Activated CD8-positive, alpha-beta memory T cell treated with anti-CD3 and anti-CD28 coated beads, Interleukin-2, amount 10 ng/mL, durations not matched to agents 7 days and 5 days (primary cell): ENCODE data around the gene CLN6. TPM values are rescaled to one million over a fixed set of nuclear protein-coding genes. Genes with fewer than 3 reads are reported as not detected.
A peak's percentile ranks its signal among the peaks of the same experiment; 100 is the strongest.
"Not testable (repeated sequence)": the region's sequence is repeated elsewhere in the genome, so short reads cannot be mapped to it uniquely, and the experiment has no call there.

Source experiments
- ATAC-seq: fragments of 150-1000 bp; cut with Tn5 transposase; one replicate; pipeline ENCODE4 v1.10.0; 2021; ENCODE audit warnings: moderate library complexity
- CTCF ChIA-PET: fragments of 350-600 bp; sonication (Branson Sonifier 250); formaldehyde crosslinking; loops from one replicate; lab custom pipeline; 2021; ENCODE audit warnings: antibody characterized with exemption; lab: Charles Lee
- DNase-seq: peaks from one replicate; pipeline ENCODE4 v3.0.0-alpha.2; 2020
- H3K27ac Mint-ChIP-seq: one replicate; pipeline ENCODE4 v1.8.0; 2021; ENCODE audit warnings: mild to moderate bottlenecking, mixed read lengths
- H3K27me3 Mint-ChIP-seq: one replicate; pipeline ENCODE4 v1.8.0; 2021; ENCODE audit warnings: mixed read lengths
- H3K36me3 Mint-ChIP-seq: one replicate; pipeline ENCODE4 v1.8.0; 2021; ENCODE audit warnings: mild to moderate bottlenecking, mixed read lengths
- H3K4me1 Mint-ChIP-seq: one replicate; pipeline ENCODE4 v1.8.0; 2021; ENCODE audit warnings: mixed read lengths
- H3K4me3 Mint-ChIP-seq: one replicate; pipeline ENCODE4 v1.8.0; 2021; ENCODE audit warnings: mild to moderate bottlenecking, moderate library complexity, mixed read lengths
- H3K9me3 Mint-ChIP-seq: one replicate; pipeline ENCODE4 v1.8.0; 2022; ENCODE audit warnings: low read depth, mixed read lengths
- total RNA-seq, 2 experiments: library from RNA; stranded (reverse); gene quantifications; one replicate each; pipeline ENCODE4 v1.2.3, GENCODE V29; 2021

The CLN6 gene
- total RNA-seq, 2 experiments from 2014 or later = 60.2 to 64.6 TPM

GRCh38 chr15:68214838-68215254, 14.7 kb downstream of the CLN6 start:
- Mint-ChIP-seq H3K9me3 (no peaks in the 10 kb centered on the region), H3K4me3 (no peak overlapping the region), H3K36me3 (peaks cover 5% of the 10 kb centered on the region), H3K27ac (no peak overlapping the region), H3K4me1 (peaks cover 6% of the 10 kb centered on the region), H3K27me3 (no peaks in the 10 kb centered on the region)
- DNase-seq (no peak), ATAC-seq (no peak)
- CTCF ChIA-PET = no interaction called here

- H3K36me3 Mint-ChIP-seq = peaks cover 4% of the 10 kb centered on the region
- CTCF ChIA-PET = no interaction called here
- no peak overlapping the region for H3K27ac Mint-ChIP-seq
- H3K9me3 Mint-ChIP-seq = no peaks in the 10 kb centered on the region
- no peak for ATAC-seq
- H3K27me3 Mint-ChIP-seq = no peaks in the 10 kb centered on the region
- H3K4me3 Mint-ChIP-seq = no peak overlapping the region
- no peak for DNase-seq
- peaks cover 12% of the 10 kb centered on the region for H3K4me1 Mint-ChIP-seq
Observed at GRCh38 chr15:68213991-68214837, 15.3 kb downstream of the CLN6 start.

- H3K27ac Mint-ChIP-seq, H3K9me3 Mint-ChIP-seq, ATAC-seq, DNase-seq, CTCF ChIA-PET, H3K27me3 Mint-ChIP-seq, H3K4me3 Mint-ChIP-seq, H3K36me3 Mint-ChIP-seq: not testable (repeated sequence)
- peaks cover 20% of the 10 kb centered on the region for H3K4me1 Mint-ChIP-seq
Observed at GRCh38 chr15:68213491-68213845, 16.1 kb downstream of the CLN6 start.

GRCh38 chr15:68211656-68212320, 17.7 kb downstream of the CLN6 start:
- CTCF ChIA-PET = interaction anchor here (1.0 to 2.7 kb wide), 4 partner anchors 8 to 350 kb away, joined by 3 to 18 read pairs (median 9); no protein-coding TSS in a partner anchor
- Mint-ChIP-seq H3K4me1 (peaks cover 22% of the 10 kb centered on the region), H3K27me3 (no peaks in the 10 kb centered on the region), H3K9me3 (no peaks in the 10 kb centered on the region), H3K36me3 (peaks cover 1% of the 10 kb centered on the region), H3K27ac (no peak overlapping the region), H3K4me3 (no peak overlapping the region)
- DNase-seq (no peak), ATAC-seq (no peak)

- no peak overlapping the region for H3K27ac Mint-ChIP-seq
- no peaks in the 10 kb centered on the region for H3K27me3 Mint-ChIP-seq
Observed at GRCh38 chr15:68210821-68211655, 18.5 kb downstream of the CLN6 start.

GRCh38 chr15:68210409-68210756, 19.1 kb downstream of the CLN6 start:
- no peak overlapping the region for H3K27ac Mint-ChIP-seq
- CTCF ChIA-PET = interaction anchor here (0.9 to 2.7 kb wide), 6 partner anchors 10 to 366 kb away, joined by 3 to 18 read pairs (median 6); no protein-coding TSS in a partner anchor
- peaks cover 1% of the 10 kb centered on the region for H3K36me3 Mint-ChIP-seq
- H3K9me3 Mint-ChIP-seq = no peaks in the 10 kb centered on the region
- ATAC-seq (no peak), DNase-seq (no peak)
- peaks cover 23% of the 10 kb centered on the region for H3K4me1 Mint-ChIP-seq
- no peak overlapping the region for H3K4me3 Mint-ChIP-seq
- H3K27me3 Mint-ChIP-seq = no peaks in the 10 kb centered on the region

More at GRCh38 chr15:68210821-68211655, 18.5 kb downstream of the CLN6 start:
- CTCF ChIA-PET = interaction anchor here (0.9 to 2.7 kb wide), 7 partner anchors 9 to 367 kb away, joined by 3 to 18 read pairs (median 5); no protein-coding TSS in a partner anchor
- DNase-seq = peak; percentile 60
- ATAC-seq = peak; percentile 50
- peaks cover 1% of the 10 kb centered on the region for H3K36me3 Mint-ChIP-seq
- no peak overlapping the region for H3K4me3 Mint-ChIP-seq
- no peaks in the 10 kb centered on the region for H3K9me3 Mint-ChIP-seq
- H3K4me1 Mint-ChIP-seq = peaks cover 23% of the 10 kb centered on the region

- H3K4me3 Mint-ChIP-seq = no peak overlapping the region
- no peaks in the 10 kb centered on the region for H3K27me3 Mint-ChIP-seq
- CTCF ChIA-PET = interaction anchor here (0.9 to 2.7 kb wide), 6 partner anchors 10 to 365 kb away, joined by 3 to 18 read pairs (median 6); no protein-coding TSS in a partner anchor
Observed at GRCh38 chr15:68209735-68210408, 19.7 kb downstream of the CLN6 start.

GRCh38 chr15:68209272-68209671, 20.3 kb downstream of the CLN6 start:
- H3K4me3 Mint-ChIP-seq = no peak overlapping the region
- no peaks in the 10 kb centered on the region for H3K9me3 Mint-ChIP-seq
- CTCF ChIA-PET = interaction anchor here (1.2 kb wide), 1 partner anchor 345 kb away, joined by 4 read pairs; no protein-coding TSS in a partner anchor
- no peak for DNase-seq
- H3K27ac Mint-ChIP-seq = peak overlapping the region; percentile 66
- no peaks in the 10 kb centered on the region for H3K27me3 Mint-ChIP-seq
- peaks cover 1% of the 10 kb centered on the region for H3K36me3 Mint-ChIP-seq
- peaks cover 23% of the 10 kb centered on the region for H3K4me1 Mint-ChIP-seq
- ATAC-seq = no peak

More at GRCh38 chr15:68209735-68210408, 19.7 kb downstream of the CLN6 start:
- ATAC-seq (peak; percentile 59), DNase-seq (peak; percentile 52)
- peak overlapping the region; percentile 66 for H3K27ac Mint-ChIP-seq
- peaks cover 1% of the 10 kb centered on the region for H3K36me3 Mint-ChIP-seq
- H3K4me1 Mint-ChIP-seq = peaks cover 23% of the 10 kb centered on the region
- H3K9me3 Mint-ChIP-seq = no peaks in the 10 kb centered on the region

- H3K36me3 Mint-ChIP-seq = peaks cover 1% of the 10 kb centered on the region
- H3K9me3 Mint-ChIP-seq = no peaks in the 10 kb centered on the region
- CTCF ChIA-PET = no interaction called here
- no peaks in the 10 kb centered on the region for H3K27me3 Mint-ChIP-seq
- peaks cover 23% of the 10 kb centered on the region for H3K4me1 Mint-ChIP-seq
- DNase-seq = no peak
- ATAC-seq = no peak
- no peak overlapping the region for H3K4me3 Mint-ChIP-seq
- H3K27ac Mint-ChIP-seq = peak overlapping the region; percentile 62
Observed at GRCh38 chr15:68208636-68209240, 20.8 kb downstream of the CLN6 start.

GRCh38 chr15:68208136-68208535, 21.4 kb downstream of the CLN6 start:
- CTCF ChIA-PET = no interaction called here
- ATAC-seq = no peak
- H3K27me3 Mint-ChIP-seq = no peaks in the 10 kb centered on the region
- no peak for DNase-seq
- H3K36me3 Mint-ChIP-seq = peaks cover 1% of the 10 kb centered on the region
- no peak overlapping the region for H3K27ac Mint-ChIP-seq
- peaks cover 23% of the 10 kb centered on the region for H3K4me1 Mint-ChIP-seq
- no peaks in the 10 kb centered on the region for H3K9me3 Mint-ChIP-seq
- no peak overlapping the region for H3K4me3 Mint-ChIP-seq

GRCh38 chr15:68207176-68207935, 22.2 kb downstream of the CLN6 start:
- Mint-ChIP-seq H3K9me3 (no peaks in the 10 kb centered on the region), H3K4me3 (no peak overlapping the region), H3K27ac (no peak overlapping the region), H3K27me3 (no peaks in the 10 kb centered on the region), H3K4me1 (peaks cover 23% of the 10 kb centered on the region), H3K36me3 (peaks cover 1% of the 10 kb centered on the region)
- CTCF ChIA-PET = no interaction called here
- ATAC-seq (no peak), DNase-seq (no peak)

- CTCF ChIA-PET = no interaction called here
- H3K27me3 Mint-ChIP-seq = no peaks in the 10 kb centered on the region
- no peak for ATAC-seq
- no peak overlapping the region for H3K27ac Mint-ChIP-seq
- H3K9me3 Mint-ChIP-seq = no peaks in the 10 kb centered on the region
- no peak overlapping the region for H3K4me3 Mint-ChIP-seq
- peaks cover 23% of the 10 kb centered on the region for H3K4me1 Mint-ChIP-seq
- H3K36me3 Mint-ChIP-seq = peaks cover 1% of the 10 kb centered on the region
- DNase-seq = no peak
Observed at GRCh38 chr15:68206711-68207151, 22.8 kb downstream of the CLN6 start.
